GM12873 (cell line): Measurements from ENCODE around the gene CADM2.

Source experiments
- TF ChIP-seq, protein P1 (sequence below): IDR thresholded peaks from 2 replicates; pipeline ENCODE4 v1.5.1; 2012; ENCODE audit warnings: low read depth, mild to moderate bottlenecking, moderate library complexity, low read length, control low read depth; ENCODE audit not compliant: insufficient read depth; ENCODE audit errors: missing control alignments

Gene CADM2

DNA sequence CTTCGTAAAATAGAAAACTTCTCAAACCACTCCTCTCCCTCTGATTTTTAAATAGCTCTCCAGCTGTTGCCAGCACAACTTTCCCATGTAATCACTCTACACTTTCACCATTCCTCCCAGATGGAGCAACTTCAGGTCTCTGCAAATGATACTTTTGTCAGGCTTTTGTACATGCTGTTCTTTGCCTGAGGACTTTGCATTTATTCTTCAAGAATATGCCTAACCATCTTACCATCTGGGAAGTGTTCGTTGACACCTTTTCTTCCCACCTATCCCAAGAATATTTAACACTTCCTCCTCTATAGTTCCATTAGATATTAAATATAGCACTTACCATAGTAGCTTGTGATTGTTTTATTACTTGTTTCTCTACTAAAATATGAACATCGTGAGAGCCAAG, 703.7 kb downstream of the CADM2 start:
- TF ChIP-seq, protein P1, sequence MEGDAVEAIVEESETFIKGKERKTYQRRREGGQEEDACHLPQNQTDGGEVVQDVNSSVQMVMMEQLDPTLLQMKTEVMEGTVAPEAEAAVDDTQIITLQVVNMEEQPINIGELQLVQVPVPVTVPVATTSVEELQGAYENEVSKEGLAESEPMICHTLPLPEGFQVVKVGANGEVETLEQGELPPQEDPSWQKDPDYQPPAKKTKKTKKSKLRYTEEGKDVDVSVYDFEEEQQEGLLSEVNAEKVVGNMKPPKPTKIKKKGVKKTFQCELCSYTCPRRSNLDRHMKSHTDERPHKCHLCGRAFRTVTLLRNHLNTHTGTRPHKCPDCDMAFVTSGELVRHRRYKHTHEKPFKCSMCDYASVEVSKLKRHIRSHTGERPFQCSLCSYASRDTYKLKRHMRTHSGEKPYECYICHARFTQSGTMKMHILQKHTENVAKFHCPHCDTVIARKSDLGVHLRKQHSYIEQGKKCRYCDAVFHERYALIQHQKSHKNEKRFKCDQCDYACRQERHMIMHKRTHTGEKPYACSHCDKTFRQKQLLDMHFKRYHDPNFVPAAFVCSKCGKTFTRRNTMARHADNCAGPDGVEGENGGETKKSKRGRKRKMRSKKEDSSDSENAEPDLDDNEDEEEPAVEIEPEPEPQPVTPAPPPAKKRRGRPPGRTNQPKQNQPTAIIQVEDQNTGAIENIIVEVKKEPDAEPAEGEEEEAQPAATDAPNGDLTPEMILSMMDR = no peak

DNA sequence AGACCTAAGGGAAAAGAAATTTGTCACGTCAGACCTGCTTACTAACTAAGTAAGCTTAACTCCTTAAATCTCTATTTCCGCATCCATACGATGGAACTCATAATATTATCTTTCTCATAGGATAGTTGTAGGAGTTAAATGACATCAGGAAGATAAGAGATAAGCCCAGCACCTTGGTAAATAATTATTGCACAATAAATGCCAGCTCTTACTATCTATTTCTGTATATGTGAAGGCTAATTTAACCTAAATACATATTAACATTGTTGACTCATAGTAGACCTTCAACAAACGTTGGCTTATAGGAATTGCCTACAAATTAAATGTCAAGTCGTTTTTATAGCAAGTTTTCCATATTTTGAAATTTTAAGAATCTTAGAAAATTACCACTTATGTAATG, 709.0 kb downstream of the CADM2 start:
- TF ChIP-seq, protein P1 = no peak

DNA sequence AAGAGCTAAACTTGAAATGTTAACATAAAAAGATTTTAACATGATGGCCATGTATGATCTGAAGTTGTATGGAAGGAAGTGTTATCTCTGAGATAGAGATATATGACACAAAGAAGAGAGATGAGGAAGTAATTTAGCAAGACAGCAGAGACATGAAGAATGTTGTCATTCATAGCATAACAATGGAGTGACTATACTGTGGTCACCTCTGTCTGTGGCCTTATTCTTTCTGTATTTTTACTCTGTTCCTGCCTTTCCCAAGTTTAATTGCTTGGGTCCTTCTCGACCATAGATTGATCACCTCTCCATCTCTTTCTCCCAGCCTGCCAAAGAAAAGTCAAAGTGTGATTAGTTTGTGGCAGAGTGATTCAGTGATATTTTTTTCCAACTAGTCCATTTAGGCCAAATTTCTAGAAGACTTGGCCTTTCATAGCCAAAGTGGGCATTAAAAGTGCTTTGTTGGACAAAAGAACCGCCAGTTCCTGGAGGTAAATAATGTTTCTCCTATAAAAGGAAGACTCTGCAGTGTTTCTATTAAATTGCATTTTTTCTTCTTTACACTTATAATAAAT, 711.9 kb downstream of the CADM2 start:
- TF ChIP-seq, protein P1 = no peak

DNA sequence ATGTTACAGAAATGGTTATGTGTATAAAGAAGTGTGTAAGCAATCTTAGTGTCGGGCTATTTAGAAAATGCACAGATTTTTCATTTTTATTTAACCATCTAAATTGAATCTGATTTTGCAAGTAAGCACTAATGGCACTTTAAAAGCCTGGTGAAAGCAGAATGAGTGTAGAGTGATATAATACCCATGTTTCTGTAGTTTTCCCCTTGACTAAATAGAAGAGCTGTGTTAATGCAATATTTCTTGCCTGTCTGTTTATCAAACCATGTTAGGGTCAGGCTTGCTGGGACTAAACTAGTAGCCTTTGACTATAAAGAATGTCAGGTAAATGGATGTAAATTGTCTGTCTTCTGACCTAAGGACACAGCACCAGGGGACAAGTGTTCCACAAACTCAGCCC, 714.0 kb downstream of the CADM2 start:
- TF ChIP-seq, protein P1 = no peak

DNA sequence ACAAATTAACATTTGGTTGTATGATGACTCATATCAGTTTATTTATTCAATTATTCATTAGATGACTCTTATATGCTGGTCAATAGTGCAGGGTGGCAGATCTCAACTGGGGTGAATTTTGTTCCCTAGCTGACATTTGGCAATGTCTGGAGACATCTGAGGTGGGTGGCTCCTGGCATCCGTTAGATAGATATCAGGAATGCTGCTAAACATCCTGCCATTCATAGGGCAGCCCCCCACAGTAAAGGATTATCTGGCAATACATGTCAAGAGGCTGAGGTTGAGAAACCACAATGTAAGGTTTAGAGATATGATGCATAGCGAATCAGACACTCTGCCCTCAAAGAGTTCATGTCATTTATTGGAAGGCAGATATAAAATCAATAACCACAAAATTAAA, 719.9 kb downstream of the CADM2 start:
- TF ChIP-seq, protein P1 = no peak

DNA sequence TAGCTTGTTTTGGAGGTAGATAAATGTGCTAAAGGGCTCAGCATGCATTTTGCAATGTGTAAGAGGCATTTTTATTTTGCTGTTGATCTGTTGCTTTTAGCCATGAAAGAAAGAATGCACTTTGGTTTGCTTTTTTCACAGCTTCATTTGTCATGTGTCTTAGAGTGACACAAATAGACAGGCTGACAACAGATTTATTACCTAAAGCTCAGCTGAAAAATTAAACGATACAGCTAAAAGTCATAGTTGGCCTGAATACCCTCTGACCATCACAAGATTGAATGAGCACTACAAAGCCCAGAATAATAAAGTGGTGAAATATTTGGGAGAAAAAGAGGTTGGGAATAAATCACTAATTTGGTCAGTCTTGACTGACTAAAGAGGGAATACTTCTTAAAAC, 723.1 kb downstream of the CADM2 start:
- TF ChIP-seq, protein P1 = no peak

DNA sequence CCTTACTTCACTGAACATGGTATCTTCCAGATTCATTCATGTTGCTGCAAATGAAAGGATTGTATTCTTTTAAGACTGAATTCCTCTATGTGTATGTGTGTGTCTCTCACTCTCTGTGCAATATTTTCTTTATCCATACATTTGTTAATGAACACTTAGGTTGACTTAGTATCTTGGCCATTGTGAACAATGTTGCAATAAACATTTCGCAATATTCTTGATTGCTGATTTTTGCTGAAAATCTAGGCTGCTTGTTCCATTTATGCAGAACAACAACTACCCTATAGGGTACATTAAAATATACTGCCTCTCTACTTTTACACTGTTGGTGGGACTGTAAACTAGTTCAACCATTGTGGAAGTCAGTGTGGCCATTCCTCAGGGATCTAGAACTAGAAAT, 732.4 kb downstream of the CADM2 start:
- TF ChIP-seq, protein P1 = no peak
